Measurements from ENCODE around the gene NFAT5.
A peak's percentile ranks its signal among the peaks of the same experiment; 100 is the strongest.

The NFAT5 gene

DNA sequence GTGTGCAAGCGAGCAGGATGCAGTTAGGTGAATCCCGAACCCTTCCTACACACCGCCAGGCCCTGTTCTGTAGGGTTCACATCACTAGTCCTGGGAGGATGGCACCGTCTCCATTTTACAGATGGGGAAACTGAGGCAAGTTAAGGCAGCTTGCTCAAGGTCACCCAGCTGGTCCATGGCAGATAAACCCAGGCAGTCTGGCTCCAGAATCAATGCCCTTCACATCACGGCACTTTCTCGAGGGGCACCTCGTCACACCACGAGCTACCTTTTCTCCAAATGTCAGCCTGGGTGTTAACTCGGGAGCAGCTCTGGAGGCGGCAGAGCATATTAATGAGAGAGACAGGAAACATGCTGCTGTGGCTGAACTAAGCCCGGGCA, 179.5 kb downstream of the NFAT5 start:
- no peak for DNase-seq (ENCODE audit: low spot score)
- Histone ChIP-seq H3K27ac (no peak overlapping the region), H3K4me3 (no peak overlapping the region)
- TF ChIP-seq, protein P1, sequence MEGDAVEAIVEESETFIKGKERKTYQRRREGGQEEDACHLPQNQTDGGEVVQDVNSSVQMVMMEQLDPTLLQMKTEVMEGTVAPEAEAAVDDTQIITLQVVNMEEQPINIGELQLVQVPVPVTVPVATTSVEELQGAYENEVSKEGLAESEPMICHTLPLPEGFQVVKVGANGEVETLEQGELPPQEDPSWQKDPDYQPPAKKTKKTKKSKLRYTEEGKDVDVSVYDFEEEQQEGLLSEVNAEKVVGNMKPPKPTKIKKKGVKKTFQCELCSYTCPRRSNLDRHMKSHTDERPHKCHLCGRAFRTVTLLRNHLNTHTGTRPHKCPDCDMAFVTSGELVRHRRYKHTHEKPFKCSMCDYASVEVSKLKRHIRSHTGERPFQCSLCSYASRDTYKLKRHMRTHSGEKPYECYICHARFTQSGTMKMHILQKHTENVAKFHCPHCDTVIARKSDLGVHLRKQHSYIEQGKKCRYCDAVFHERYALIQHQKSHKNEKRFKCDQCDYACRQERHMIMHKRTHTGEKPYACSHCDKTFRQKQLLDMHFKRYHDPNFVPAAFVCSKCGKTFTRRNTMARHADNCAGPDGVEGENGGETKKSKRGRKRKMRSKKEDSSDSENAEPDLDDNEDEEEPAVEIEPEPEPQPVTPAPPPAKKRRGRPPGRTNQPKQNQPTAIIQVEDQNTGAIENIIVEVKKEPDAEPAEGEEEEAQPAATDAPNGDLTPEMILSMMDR (IDR thresholded peaks at IDR 0.05) = no peak

DNA sequence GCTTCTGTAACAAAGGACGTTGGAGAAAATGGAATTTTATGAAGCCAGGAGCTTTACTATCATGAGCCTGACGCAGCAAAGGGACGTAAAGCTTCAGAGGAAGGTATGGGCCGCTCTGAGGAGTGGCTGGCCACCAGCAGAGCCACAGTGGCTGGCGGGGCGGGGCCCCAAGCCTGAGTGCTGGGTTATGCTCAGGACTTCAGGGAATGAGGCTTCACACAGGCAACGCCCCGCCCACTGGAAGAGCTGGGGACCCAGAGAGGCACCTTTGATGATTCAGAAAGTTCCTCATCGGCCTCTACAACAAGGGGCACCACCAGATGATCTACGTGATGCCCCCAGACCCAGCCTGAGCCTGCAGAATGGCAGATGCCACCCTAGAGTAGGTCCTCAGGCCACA, 180.2 kb downstream of the NFAT5 start:
- H3K4me3 ChIP-seq = no peak overlapping the region
- TF ChIP-seq, protein P1 (IDR thresholded peaks at IDR 0.05) = no peak
- DNase-seq (ENCODE audit: low spot score) = no peak
- H3K27ac ChIP-seq = no peak overlapping the region

DNA sequence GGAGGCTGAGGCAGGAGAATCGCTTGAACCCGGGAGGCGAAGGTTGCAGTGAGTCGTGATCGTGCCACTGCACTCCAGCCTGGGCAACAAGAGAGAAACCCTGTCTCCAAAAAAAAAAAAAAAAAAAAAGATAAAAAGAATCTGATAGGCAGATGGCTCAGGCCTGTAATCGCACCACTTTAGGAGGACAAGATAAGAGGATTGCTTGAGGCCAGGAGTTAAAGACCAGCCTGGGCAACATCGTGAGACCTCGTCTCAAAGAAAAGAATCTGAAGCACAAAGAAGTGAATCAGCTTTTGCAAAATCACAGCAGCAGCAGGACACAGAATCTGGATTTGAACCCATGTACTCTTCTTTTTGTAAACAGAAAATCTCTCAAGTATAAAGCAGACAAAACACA, 181.3 kb downstream of the NFAT5 start:
- Histone ChIP-seq H3K27ac (no peak overlapping the region), H3K4me3 (no peak overlapping the region)
- TF ChIP-seq, protein P1 (IDR thresholded peaks at IDR 0.05) = no peak
- DNase-seq (ENCODE audit: low spot score) = no peak

DNA sequence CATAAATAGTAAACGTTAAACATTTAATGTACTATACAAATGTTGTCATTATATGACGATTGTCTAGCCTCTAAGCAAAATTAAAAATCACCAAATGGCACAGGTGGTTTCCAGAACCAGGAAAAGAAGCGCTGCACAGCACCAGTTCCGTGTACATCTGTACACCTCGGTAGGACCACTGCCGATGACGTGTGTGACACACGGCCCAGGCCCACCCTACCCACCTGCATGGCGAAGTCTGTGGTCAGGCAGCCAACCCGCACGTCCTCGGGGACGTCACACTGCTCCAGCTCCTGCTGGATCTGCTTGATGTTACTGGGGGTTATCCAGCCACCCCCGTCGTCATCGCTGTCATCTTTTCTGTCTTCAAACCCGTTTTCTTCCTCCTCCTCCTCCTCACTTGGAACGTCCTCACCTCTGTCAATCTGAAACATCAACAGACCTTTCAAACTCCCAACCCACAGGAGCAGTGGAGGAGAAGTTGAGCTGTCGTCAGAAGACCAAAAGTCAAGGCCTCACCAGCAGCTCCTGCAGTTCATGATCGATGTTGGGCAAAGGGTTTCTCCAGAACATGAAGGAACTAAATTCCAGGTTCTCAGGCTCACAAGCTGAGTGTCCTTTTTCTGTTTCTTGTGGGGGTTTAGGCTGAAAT, 183.1 kb downstream of the NFAT5 start:
- no peak for DNase-seq (ENCODE audit: low spot score)
- H3K27ac ChIP-seq = no peak overlapping the region
- no peak overlapping the region for H3K4me3 ChIP-seq
- TF ChIP-seq, protein P1 (IDR thresholded peaks at IDR 0.05) = no peak

DNA sequence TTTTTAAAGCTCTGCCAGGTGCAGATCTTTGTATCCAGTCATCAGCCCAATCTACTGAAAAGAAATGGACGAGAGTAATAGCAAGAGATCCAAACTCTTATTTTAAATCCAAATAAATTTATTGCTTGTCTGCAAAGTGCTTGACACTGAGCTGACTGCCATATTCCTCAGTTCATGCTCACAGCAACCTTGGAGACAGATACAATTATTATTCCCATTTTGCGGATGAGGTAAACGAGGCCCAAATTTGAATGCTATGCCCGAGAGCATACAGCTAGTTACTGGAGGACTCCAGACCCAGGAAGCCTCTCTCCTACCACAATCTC, 188.3 kb downstream of the NFAT5 start:
- no peak for DNase-seq (ENCODE audit: low spot score)
- Histone ChIP-seq H3K27ac (peak overlapping the region in 1 of 2 donors; percentile 75), H3K4me3 (peak overlapping the region; percentile 90)
- TF ChIP-seq, protein P1 (IDR thresholded peaks at IDR 0.05) = no peak
